ES-I3 (cell line): ENCODE measurements around the gene CHD2.

Source experiments
- H3K36me3 ChIP-seq: 2 replicates; pipeline ENCODE4 v1.6.1; 2013; ENCODE audit warnings: mild to moderate bottlenecking, low read length, control low read depth, moderate library complexity; ENCODE audit not compliant: insufficient read depth
- H3K4me1 ChIP-seq: 2 replicates; pipeline ENCODE4 v1.6.1; 2013; ENCODE audit warnings: mild to moderate bottlenecking, control low read depth, low read length; ENCODE audit not compliant: insufficient read depth
- H3K9ac ChIP-seq: 2 replicates; pipeline ENCODE4 v1.6.1; 2013; ENCODE audit warnings: low read depth, mild to moderate bottlenecking, low read length, moderate library complexity
- H3K9me3 ChIP-seq: 2 replicates; pipeline ENCODE4 v1.6.1; 2013; ENCODE audit warnings: mild to moderate bottlenecking, low read length, moderate library complexity; ENCODE audit not compliant: control insufficient read depth, insufficient read depth

Gene CHD2

DNA sequence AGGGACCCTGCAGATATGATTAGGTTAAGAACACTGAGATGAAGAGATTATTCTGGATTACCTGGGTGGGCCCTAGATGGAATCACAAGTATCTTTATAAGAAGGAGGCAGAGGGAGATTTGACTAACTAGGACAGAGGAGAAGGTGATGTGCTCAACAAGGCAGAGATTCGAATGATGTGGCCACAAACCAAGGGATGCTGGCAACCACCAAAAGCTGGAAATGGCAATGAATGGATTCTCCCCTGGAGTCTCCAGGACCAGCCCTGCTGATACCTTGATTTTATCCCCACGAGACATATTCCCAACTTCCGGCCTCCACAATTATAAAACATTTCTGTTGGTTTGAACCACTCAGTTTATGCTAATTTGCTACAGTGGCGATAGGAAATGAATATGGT is 146.0 kb downstream of the CHD2 start:
- H3K9ac ChIP-seq = no peak overlapping the region
- H3K4me1 ChIP-seq = no peaks in the 10 kb centered on the region
- peaks cover 9% of the 10 kb centered on the region for H3K36me3 ChIP-seq
- peaks cover 5% of the 10 kb centered on the region; the same call in 1 of the 2 replicates for H3K9me3 ChIP-seq

DNA sequence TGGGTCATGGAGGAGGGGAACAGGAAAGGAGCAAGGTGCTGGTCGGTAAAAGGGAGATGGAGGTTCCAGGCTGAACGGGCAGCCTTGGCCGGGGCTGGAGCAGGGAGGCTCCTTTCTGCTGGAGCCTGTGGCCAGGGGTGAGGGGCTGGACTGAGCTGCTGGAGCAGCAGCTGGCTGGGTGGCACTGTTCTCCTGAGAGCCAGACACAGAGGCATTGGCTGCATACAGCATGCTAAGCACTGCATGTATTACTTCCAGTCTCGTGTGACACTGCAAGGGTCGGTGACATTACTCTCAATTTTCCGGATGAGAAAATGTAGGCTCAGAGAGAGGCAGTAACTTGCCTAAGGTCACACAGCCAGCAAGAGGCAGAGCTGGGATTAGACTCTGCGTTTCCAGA is 146.6 kb downstream of the CHD2 start:
- no peaks in the 10 kb centered on the region for H3K4me1 ChIP-seq
- H3K36me3 ChIP-seq = peaks cover 9% of the 10 kb centered on the region
- no peak overlapping the region for H3K9ac ChIP-seq
- H3K9me3 ChIP-seq = peaks cover 5% of the 10 kb centered on the region; the same call in 1 of the 2 replicates

DNA sequence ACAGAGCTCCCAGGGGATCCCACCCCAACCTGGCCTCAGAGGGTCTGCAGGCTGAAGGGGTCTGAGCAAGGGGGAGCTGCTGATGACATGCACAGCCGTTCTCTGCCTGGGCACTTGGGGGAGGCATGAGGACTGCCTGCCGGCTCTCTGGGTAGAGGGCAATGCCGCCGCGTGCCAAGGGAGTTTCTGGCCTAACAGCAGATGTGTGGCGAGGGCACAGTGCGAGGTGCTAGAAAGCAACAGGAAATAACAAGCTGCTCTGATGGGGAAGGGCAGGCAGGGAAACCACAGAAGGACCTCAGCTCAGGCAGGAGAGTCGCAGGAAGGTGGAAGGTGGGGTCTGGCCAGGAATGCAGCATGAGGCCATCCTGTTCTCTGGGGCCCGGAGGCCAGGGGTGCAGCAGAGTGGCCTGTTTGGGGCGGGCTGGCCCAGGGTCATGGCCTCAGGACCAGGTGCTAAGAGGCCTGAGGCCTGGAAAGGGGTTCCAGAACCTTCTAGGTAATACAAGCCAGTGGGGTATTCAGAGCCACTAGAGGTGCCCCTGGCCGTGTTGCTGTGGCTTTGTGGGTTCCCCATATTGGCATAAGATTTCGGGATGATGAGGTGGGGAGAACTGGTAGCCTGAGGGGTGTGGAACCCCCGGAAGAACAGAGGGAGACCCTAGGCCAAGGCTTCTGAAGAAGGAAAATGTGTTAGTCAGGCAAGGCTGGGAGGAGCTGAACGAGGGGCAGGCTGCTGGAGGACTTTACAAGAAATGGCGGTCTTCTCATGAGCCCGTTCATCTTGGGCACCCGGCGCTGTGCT is 147.7 kb downstream of the CHD2 start:
- Histone ChIP-seq H3K9ac (no peak overlapping the region), H3K4me1 (no peaks in the 10 kb centered on the region), H3K36me3 (peaks cover 9% of the 10 kb centered on the region), H3K9me3 (peaks cover 5% of the 10 kb centered on the region; the same call in 1 of the 2 replicates)

DNA sequence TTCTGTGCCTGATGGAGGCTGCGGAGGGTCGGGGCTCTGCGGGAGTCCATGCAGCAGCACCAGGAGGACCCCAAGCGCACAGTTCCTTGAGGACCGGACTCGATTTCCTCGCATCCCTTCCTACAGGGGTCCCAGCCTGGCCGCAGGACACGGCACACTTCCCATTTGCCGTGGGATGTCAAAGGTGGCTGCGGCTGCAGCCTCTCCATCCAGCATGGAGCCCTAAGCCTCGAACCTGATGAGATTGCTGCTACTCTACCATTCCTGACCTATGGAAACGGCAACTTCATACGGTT is 148.2 kb downstream of the CHD2 start:
- Histone ChIP-seq H3K9me3 (peaks cover 5% of the 10 kb centered on the region; the same call in 1 of the 2 replicates), H3K4me1 (no peaks in the 10 kb centered on the region), H3K9ac (no peak overlapping the region), H3K36me3 (peaks cover 9% of the 10 kb centered on the region)

DNA sequence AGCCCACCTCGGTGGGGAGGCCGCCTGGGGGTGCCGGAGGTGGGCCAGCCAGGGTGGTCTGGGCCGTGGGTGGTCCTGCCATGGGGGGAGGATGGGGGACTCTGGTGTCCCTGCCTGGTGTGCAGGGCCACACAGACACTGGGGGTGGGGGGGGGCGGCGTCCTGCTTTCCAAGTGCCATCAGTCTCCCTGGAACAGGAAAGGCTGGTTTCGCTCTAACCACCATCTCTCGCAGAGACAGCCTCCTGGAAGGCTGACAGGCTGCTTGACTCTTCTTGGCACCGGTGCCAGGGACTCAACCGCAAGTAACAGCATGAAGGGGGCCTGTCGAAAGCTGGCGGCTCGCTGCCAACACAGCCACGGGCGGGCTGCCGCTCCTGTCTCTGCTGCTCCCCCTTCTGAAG is 148.6 kb downstream of the CHD2 start:
- Histone ChIP-seq H3K4me1 (no peaks in the 10 kb centered on the region), H3K36me3 (peaks cover 9% of the 10 kb centered on the region), H3K9me3 (peaks cover 5% of the 10 kb centered on the region; the same call in 1 of the 2 replicates), H3K9ac (no peak overlapping the region)

DNA sequence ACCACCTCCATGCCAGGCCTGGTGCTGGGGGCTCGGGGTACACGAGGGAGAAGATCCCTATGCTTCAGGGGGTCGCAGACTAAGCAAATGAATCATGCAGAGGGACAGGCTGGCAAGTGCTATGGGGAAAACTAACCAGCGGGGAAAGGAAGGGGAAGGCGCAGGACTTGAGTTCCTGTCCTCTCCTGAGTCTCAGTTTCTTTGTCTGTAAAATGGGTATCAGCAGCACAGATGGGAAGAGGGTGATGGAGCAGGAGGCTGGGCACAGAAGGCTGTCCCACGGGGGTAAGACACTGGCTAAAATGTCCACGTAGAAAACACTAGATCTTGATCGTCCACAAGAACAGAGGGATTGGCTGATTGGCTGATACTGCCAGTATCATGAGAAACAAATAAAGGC is 149.1 kb downstream of the CHD2 start:
- H3K4me1 ChIP-seq = no peaks in the 10 kb centered on the region

DNA sequence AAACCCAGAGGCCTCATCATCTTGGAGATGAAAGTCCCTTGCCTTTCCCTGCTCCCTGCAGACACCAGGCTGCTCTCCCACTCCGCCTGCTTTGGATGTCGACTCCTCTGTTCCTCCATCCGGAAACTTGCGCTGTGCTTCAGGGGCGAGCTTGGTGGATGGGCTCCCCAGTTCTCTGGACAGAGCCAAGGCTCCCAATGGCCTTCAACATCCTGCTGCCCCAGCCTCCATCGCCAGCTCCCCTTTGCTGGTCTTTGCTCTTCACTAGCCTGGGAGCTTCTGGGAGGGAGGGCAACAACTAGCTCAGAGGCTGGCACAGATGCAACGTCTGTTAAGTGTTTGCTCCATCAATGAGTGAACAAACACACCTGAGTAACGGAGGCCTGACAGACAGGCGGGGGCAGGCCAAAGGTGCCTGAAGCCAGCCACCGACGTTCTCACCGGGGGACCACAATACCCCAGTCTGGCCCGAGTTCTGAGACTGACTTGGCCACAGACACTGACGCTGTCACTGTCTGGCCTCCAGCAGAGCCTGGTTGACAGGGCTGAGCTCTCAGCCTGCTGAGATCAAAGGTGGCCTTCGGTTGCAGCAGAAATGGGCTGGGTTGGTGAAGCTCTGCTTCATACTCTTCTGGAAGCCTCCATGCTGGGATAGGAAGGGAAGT is 149.9 kb downstream of the CHD2 start:
- Histone ChIP-seq H3K36me3 (peaks cover 9% of the 10 kb centered on the region), H3K9ac (no peak overlapping the region), H3K4me1 (no peaks in the 10 kb centered on the region), H3K9me3 (peaks cover 5% of the 10 kb centered on the region; the same call in 1 of the 2 replicates)

More for the DNA sequence above, 149.1 kb downstream of the CHD2 start:
- Histone ChIP-seq H3K9ac (no peak overlapping the region), H3K36me3 (peaks cover 9% of the 10 kb centered on the region), H3K9me3 (peaks cover 5% of the 10 kb centered on the region; the same call in 1 of the 2 replicates)

DNA sequence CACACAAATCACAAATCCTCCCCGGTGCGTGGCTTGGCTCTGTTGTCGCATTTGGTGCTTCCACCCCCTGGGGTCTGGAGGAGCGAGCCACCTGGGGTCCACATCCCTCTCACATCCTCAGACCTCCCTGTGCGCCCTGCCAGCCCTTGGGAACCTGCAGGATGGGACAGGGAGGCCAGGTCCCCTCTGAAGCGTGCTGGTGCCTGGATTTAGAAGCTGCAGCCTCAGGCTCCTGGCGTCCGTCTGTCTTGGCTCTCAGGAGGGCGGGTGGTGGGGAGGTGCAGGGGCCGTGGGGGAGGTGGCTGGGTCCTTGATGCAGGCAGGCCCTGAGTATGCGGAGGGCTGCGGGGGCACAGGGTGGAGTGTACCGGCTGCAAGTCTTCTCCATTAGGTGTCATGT is 150.5 kb downstream of the CHD2 start:
- Histone ChIP-seq H3K36me3 (peaks cover 9% of the 10 kb centered on the region), H3K9me3 (peaks cover 5% of the 10 kb centered on the region; the same call in 1 of the 2 replicates), H3K9ac (no peak overlapping the region), H3K4me1 (no peaks in the 10 kb centered on the region)

DNA sequence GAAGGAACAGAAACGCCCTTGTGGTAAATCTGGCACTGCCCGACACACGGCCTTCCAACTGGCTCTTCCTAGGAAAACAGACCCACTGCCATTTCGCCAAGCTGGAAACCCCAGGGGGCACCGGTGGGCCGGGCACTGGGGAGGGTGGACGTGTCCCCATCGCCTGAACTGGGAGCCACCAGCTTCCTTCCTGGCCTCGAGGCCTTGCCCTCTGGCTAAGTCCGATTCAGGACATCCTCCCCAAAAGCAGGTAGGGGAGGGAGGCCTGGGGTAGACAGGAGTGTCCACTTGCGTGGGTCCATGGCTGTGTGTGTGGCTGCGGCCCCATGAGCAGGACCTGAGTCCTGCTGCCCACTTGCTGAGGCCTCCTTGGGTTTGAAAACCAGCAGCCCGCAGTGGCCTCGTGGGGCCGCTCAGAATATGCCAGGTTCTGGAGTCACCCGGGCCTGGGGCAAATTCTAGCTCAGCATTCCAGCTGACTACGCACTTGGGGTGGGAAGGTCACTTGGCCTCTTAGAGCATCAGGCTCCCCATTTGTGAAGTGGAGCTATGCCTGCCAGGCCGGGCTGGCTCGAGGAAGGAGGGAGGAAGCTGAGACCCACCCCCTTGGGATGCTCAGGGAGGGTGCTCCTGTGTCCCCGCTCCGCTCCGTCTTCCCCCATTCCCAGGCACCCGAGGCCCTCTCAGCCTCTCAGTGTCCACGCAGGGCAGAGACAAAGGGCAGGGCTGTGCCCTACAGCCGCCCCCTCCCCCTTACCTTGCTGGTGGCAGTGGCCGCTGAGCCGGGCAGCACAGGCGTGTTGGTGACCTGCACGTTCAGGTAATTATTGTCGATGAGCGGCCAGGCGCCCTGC is 151.3 kb downstream of the CHD2 start:
- Histone ChIP-seq H3K36me3 (peaks cover 1% of the 10 kb centered on the region; the same call in 1 of the 2 replicates), H3K4me1 (no peaks in the 10 kb centered on the region), H3K9me3 (peaks cover under 1% of the 10 kb centered on the region; the same call in 1 of the 2 replicates), H3K9ac (no peak overlapping the region)

DNA sequence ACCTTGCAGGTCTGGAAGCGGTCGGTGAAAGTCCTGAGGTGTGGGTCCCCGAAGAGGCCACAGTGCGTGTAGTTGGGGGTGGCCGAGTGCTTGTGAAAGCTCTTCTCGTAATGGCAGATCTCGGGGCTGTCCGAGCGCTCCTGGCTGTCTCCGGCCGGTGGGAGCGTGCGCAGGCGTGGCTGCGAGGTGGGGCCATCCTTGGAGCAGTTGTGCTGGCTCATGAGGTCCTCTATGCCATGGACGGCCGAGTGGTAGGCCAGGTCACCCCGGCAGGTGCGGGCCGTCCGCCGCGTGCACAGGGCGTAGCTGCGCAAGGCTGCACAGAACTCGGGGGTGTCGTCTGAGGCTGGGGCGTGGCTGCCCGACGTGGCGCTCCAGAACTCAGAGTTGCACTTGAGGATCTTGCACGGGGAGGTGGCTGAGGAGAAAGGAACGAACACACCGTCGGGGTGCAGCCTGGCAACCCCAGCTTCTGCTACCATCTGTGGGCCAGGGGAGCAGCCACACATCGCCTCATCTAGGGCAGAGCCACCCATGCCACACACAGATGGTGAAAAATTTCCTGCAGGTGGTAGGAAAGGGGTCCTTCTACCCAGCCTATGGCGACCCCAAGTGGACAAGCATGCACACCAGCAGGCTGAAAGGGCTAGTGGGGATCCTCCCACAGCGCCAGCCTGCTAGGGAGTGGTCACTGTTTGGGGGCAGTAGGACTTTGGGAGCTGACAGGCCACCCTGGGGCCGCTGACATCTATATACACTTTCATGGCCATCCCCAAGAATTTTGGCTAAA is 152.2 kb downstream of the CHD2 start:
- no peaks in the 10 kb centered on the region for H3K4me1 ChIP-seq
- no peaks in the 10 kb centered on the region for H3K9me3 ChIP-seq
- H3K9ac ChIP-seq = no peak overlapping the region
- no peaks in the 10 kb centered on the region; the same call in 1 of the 2 replicates for H3K36me3 ChIP-seq

DNA sequence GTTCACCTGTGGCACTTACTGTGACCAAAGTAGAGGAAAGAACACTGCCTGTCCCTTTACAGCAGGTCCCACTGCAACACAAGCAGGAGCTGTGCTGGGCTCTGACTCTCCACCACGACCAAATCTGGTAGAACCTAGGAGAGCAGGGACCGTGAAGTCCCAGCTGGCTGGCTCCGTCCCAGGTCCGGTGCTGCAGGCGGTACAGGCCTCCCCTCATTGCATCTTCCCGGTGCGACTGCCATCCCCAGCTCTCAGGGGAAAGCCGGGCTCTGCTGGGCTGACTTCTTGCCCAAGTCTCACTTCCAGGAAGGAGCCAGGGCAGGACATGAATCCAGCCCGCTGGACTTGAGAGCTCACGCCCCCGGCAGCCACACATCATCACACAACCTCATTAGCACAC is 155.1 kb downstream of the CHD2 start:
- H3K4me1 ChIP-seq = peaks cover 19% of the 10 kb centered on the region
- no peaks in the 10 kb centered on the region for H3K9me3 ChIP-seq
- no peaks in the 10 kb centered on the region; the same call in 1 of the 2 replicates for H3K36me3 ChIP-seq
- no peak overlapping the region for H3K9ac ChIP-seq

DNA sequence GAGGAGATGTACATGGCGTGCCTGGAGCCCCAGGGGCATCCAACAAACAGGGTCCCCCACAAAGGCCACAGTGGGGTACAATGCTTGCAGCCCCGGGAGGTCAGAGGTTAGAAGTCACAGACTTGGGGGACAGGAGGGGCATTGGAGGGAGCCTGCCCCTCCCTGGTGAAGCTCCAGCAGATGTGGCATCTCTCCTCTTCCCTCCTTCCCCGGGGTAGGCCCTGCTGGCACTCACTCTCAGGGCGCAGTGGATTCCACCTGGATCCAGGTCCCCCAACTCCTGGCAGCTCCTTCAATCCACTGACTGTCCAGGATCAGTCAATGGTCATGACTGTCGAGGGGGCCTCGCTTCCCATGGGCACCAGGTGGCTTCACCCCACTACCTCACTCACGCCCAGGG is 156.7 kb downstream of the CHD2 start:
- Histone ChIP-seq H3K9me3 (no peaks in the 10 kb centered on the region), H3K4me1 (peaks cover 30% of the 10 kb centered on the region), H3K9ac (no peak overlapping the region), H3K36me3 (no peaks in the 10 kb centered on the region; the same call in 1 of the 2 replicates)

DNA sequence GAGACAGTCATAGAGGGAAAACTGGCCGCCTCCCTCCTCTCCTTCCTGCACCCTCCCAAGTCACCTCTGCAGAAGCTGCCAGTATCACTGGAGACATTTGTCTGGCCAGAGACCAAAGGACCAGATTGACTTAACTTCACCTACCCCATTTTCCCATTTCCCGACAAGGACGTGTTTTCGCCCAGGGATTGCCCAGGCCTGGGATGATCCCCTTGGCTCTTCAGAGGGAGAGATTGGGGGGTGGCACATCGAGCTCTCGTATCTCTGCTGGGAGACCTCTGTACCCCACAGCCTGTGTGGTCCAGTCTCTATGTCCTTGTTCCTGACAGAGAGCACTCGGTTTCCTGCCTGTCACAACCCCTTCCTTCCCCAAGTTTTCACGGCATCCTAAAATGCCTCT is 157.5 kb downstream of the CHD2 start:
- Histone ChIP-seq H3K9ac (no peak overlapping the region), H3K36me3 (no peaks in the 10 kb centered on the region; the same call in 1 of the 2 replicates), H3K4me1 (peaks cover 36% of the 10 kb centered on the region), H3K9me3 (no peaks in the 10 kb centered on the region)

DNA sequence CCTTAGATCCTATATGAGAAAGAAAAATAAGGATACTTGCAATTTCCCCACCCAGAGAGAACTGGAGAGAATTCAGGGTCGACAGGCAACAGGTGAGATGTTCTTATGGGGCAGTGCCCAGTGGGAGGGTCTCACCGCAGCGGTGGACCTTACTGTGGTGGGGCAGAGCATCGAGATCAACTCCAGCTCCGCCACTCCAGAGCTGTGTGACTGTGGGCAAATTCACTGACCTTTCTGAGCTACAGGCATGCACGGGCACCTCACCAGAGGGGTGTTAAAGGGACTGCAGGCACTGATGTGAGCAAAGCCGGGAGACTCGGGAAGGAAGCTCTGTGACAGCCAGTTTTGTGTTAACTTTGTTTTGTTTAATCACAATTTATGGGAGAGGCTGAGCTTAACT is 158.0 kb downstream of the CHD2 start:
- H3K36me3 ChIP-seq = no peaks in the 10 kb centered on the region
- H3K9me3 ChIP-seq = no peaks in the 10 kb centered on the region
- peaks cover 39% of the 10 kb centered on the region for H3K4me1 ChIP-seq
- no peak overlapping the region for H3K9ac ChIP-seq
